HG03097 (cell line): Measurements from ENCODE around the gene PYGM.

Experiments
- ATAC-seq: cut with Tn5 transposase; IDR thresholded peaks from one replicate; pipeline ENCODE4 v1.9.1; 2021; ENCODE audit not compliant: unreplicated experiment, low FRiP score

The PYGM gene

DNA sequence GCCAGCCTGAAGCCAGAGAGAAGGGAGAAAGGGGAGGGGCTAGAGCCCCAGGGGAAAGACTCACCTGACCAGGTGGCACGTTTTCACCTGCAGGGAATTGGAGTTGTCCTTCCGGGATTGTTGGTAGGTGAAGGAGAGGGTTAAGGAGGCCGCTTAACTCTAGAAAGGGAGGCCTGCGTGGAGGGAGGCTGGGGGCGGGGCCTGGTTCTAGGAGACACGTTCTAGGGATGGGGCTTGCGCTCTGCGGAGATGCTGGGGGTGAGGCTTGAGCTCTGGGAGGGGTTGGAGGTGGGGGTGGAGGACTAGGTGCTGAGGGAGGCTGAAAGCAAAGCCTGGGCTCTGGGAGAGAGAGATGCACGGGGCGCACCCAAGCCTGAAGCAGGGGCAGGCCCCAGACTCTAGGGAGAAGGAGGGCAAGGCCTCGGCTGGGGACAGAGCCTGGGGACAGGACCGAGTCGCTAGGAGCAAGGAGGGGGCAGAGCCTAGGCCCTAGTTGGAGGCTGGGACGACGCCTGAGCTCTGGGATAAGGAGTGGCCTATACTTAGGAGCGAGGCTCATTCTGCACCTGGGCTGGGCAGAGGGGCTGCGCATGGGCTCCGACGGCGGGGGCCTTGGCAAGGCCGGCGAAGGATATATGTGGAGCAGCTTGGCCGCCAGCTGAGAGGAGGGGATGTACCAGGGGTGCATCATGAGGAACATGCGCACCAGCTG is 18.2 kb downstream of the PYGM start:
- ATAC-seq: no peak

DNA sequence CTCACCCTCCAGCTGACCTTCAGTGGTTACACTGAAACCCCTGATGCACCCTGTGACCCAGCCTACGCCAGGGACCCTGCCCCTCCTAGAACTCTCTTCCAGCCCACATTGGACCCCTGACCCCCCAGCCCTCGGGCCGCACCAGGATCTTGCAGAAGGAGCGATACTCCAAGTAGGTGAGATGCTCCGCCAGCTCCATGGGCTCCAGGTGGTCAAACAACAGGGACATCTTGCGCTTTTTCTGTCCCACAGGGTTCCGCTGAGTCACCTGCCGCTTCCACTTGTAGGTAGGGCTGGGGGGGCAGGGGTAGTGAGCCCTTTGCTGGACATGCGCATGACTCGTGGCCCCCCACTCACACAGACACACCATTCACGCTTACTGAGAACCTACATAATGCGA is 19.9 kb downstream of the PYGM start:
- ATAC-seq: no peak

GRCh38 chr11:64736654-64737053 is 23.1 kb downstream of the PYGM start:
- no peak for ATAC-seq

DNA sequence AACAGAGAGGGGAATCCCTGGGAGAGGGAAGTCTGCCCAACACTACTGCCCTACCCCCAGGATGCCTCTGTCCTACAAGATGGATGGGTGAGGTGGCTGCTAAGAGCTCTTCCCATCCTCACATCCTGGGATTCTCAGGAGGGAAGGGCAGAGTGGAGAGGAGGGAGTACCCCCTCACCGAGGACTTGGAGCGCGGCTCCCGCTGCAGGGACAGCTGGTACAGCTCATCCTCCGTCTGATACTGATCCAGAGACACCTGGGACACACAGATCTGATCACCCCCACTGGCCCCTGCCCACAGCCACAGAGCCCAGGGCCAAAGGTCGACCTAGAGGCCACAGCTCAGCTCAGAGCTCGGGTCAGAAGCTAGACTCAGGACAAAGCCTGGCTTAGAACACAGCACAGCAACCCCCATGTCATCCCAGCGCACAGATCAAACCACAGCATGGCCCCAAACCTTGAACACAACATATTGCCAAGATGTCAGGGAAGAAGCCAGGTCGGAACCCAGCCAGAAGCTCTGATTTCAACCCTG is 24.0 kb downstream of the PYGM start:
- no peak for ATAC-seq

- ATAC-seq: no peak
Measured at GRCh38 chr11:64734811-64735724, 24.7 kb downstream of the PYGM start.

- ATAC-seq: no peak
Measured at GRCh38 chr11:64731601-64732000, 28.2 kb downstream of the PYGM start.

GRCh38 chr11:64729851-64730382 is 29.9 kb downstream of the PYGM start:
- no peak for ATAC-seq

DNA sequence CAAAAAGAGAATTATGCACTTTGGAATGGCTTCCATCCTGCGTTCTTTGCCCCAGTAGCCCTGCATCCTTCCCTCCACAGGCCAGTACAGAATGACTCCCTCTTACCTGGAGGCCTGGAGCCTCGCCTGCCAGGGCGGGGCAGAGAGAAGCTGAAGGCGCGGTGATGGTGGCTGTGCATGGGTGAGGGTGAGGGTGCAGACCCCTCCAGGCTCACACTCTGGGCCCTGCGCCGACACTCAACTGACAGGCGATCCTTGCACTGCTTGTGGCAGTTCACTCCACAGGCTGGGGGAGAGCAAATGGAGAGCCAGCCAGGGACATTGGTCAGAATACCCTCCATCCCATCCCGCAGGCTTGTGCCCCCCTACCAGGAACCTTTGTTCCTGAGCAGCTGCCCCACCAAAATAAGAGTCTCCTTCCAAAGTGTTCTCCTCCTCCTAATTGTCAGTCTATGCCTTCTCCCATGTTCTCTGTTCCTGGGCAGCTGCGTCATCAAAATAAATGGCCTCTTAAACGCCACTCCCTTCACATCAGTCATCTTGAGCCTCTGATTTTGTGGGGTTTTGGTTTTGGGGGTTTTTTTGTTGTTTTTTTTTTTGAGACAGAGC is 30.9 kb downstream of the PYGM start:
- ATAC-seq: no peak

DNA sequence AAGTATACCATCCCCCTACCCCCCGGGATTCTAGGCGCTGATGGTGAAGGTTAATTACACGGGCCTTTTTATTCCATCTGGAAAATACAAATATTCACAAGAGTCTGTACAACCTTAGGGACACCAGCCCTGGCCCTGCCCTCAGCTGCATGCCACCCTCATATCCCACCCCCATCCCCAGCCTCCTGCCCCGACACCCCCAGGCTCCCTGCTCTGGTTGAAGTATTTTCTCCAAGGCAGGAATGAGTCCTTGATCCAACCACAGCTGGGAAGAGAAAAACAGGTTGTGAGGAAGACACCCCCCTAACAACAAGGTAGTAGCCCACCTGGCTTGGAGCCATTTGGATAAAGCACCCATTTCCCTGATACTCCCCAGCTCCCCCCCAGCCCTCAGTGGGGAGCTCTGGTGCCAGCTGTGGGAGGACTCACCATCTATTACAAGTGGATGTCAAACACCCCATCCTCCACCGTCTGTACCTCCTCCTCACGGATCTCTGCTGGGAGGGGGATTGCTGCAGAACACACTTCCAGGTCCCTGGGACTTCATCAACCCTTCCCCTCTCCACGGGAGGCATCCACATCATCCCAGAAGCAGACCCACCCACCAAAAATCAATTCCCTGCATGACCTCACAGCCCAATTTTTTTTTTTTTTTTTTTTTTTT is 32.8 kb downstream of the PYGM start:
- ATAC-seq: no peak

GRCh38 chr11:64726211-64726641 is 33.5 kb downstream of the PYGM start:
- no peak for ATAC-seq

DNA sequence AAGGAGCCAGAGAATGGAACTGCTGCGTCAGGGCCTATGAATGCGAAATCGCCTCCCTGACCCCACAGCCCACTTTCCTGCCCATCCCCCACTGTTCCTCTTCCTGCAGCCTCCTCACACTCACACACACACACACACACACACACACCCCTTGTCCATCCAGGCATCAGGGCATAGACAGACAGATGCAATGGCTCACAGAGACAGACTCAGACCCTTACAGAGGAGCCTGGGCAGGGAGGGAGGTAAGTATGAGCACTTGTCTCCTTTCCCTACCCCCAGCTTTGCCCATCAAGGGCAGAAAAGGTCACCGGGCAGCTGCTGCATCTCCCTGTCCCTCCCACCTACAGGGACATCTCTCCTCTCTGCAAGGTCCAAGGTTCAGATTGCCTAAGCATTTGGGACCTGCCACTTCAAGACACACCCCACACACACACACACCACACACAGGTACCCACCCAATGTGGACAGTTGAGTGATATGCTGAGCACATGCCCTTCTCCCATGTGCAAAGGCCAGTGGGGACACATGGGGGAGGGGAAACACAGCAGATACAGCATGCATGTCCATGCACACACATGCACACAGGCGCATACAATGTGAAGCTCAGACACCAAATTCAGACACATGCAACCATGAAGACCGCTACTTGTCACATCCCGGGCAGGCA is 34.8 kb downstream of the PYGM start:
- no peak for ATAC-seq

DNA sequence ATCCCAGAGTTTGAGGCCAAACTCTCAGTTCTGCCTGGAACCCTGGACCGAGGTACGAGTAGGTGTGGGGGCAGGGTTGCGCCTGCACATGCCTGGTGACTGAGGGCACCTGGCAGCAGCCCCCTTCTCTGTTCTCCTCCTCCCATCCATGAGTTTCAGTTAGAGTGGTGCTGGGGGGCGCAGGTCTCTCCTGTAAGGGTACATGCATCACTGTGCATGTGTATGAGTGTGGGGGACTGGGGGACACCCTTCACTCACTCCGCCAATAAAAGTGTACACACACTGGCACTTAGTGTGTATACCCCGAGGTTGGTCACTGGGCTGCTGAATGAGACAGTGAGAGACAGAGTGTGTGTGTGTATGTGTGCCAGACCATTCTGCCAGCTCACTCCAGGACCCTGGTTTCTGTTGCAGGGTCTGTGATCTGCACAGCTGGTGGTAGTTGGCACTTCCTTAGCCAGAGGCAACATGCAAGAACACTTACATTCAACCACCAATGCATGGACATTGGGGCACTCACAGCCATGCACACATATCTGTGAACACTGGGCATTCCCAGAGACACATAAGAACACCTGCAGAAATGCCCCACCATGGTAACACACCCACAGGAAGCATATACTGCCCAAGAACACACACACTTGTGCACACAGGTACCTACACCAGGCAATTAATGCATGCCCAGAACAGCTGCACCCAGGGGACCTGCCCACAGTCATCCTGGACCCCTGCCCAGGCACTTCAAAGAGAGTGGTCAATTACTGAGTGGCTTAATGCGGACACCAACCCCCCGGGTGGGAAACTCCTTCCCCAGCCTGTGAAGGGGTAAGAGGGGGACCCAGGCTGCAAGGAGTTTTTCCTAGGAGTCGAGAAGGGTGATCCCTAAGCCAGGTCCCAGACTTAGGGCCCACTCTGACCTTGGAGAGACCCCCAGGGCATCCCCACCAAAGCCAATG is 35.6 kb downstream of the PYGM start:
- no peak for ATAC-seq

GRCh38 chr11:64723117-64723906 is 36.5 kb downstream of the PYGM start, which contains the start of gene NRXN2:
TSS of gene NRXN2 (minus strand) at chr11:64723197. CDS start at chr11:64713699, 9,498 bp downstream.
- peak; percentile 60 for ATAC-seq

DNA sequence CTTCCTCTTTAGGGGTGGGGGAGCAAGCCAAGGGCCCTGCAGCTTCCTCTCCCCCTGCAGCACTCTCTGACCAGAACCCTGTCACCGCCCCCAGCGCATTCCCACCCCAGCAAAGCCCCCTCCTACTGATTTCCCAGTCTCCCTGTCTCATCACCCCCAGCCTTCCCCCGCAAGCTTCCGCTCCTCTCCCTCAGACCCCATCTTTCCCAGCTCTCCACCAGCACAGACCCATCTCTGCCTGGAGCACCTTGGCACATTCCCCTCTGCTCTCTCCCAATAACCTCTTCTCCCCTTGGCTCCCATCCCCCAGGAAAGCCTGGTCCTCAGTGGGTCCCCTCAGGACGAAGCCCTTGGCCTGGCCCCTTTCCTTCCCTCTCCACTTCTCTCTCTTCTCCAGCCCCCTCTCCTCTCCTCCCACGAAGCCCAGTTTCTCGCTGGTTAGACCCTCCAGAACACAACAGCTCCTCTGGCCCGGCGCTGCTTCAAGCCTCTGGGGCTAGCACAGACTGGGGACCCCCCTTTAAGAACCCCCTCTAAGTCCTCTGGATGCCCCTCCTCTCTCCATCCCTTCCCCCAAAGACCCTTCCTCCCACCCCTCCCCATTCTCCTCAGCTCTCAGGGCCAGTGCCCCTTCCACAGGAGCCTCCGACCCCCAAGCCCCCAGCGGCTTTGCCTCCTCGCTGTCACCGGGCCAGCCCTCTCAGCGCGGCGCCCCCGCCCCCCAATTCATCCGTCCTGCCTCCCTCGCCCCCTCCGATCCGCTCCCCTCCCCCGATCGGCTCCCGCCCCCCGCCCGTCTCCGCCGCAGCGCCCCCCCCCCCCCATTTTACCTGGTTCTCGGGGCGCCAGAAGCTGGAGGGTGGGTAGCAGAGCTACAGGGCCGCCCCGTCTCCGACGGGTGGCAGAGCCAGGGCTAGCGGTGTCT is 37.4 kb downstream of the PYGM start:
- no peak for ATAC-seq

DNA sequence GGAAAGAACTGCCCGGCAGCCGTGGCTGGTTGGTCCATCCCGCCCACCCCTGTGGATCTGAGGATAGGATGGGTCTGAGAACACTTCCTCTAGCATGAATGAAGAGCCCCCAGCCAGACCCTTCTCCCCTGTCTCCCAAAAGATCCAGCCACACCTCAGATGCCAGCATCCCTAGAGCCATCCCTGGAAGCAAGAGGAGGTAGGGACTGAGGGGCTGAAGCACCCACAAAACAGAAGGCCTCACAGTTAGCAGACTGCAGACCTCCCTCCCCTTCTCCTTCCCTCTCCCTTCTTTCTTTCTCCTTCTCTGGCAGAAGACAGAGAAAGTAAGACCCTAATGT is 38.4 kb downstream of the PYGM start:
- no peak for ATAC-seq

DNA sequence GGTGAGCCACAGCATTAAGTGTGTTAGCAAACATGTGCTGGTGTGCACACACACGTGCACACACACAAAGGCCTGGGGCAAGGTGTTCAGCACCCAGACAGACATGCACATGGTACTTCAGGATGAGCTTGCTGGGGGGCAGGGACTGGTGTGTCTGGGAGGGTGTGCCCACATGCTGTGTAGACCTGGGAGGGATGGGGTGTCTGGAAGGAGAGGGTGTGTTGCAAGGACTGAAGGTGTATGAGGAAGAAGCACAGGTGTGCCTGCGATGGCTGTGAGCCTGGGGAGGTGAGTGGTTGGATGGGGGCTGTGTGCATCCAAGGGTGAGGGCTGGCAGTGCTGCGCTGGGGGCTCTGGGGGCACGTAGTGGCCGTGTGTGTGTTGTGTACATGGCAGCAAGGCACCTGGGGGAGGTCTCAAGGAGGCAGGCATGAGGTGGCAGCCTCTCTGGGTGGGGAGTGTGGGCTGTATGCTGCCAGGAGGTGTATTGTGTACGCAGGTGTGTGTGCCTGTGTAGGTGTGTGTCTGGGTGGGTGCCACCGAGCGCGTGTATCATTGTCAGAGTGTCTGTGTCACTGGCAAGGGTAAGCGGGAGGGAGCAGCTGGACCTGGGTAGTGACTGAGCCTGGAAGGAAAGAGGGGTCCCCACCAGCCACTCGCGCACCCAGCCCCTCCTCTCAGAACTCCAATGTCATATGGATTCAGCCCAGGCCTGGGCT is 39.0 kb downstream of the PYGM start:
- no peak for ATAC-seq
